Retinal pigment epithelial cell (primary cell): ENCODE results near the gene POLR2E.

Experiments
- DNase-seq: peaks from one replicate; pipeline ENCODE4 v3.0.0-alpha.2; 2010; ENCODE audit warnings: low read depth
- H3K4me3 ChIP-seq: 2 replicates; pipeline ENCODE4 v1.5.1; 2011; ENCODE audit warnings: mild to moderate bottlenecking, low read length, control low read depth, moderate library complexity
- CTCF ChIP-seq: conservative IDR thresholded peaks from 2 replicates; pipeline ENCODE4 v1.5.1; 2011; ENCODE audit warnings: low read depth, low read length, control low read depth, inconsistent platforms

The POLR2E gene

GRCh38 chr19:1046836-1047695, 48.1 kb downstream of the POLR2E start:
- no peak for TF ChIP-seq CTCF
- no peak for DNase-seq
- no peak overlapping the region for H3K4me3 ChIP-seq

DNA sequence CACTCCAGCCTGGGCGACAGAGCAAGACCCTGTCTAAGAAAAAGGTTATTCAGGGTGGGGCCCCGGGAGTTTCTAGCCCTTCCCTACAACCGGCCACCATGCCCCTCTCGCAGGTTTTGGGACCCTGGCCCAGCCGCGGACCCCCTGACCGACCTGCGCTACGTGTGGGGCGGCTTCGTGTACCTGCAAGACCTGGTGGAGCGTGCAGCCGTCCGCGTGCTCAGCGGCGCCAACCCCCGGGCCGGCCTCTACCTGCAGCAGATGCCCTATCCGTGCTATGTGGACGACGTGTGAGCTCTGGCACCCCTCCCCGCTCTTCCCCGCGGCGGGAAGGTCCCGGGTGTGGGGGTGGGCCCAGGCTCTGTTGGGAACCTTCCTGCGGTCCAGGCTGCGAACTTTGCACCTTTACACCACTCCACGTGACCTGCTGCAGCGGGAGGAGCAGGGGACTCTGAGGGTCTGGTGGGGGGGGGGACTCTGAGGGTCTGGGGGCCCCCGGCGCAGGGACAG, 49.0 kb downstream of the POLR2E start:
- no peak for TF ChIP-seq CTCF
- H3K4me3 ChIP-seq: no peak overlapping the region
- no peak for DNase-seq

DNA sequence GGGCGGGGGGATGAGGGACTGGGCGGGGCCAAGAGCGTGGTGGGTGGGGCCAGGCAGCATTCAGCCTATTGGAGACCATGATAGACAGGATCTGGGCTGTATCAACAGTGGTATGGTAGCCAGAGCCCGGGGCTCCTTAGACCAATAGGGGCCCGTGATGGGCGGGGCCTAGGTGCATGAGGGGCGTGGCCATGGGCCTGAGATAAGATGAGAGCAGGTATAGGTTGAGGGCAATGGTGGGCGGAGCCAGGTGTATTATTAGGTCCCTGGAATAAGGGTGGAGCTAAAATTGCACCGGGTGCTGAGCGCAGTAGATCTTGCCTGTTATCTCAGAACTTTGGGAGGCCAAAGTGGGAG, 50.0 kb downstream of the POLR2E start:
- no peak overlapping the region for H3K4me3 ChIP-seq
- no peak for DNase-seq
- TF ChIP-seq CTCF: no peak

GRCh38 chr19:1042689-1043511, 52.3 kb downstream of the POLR2E start:
- peak; percentile 24 for TF ChIP-seq CTCF
- H3K4me3 ChIP-seq: peak overlapping the region; percentile 8
- DNase-seq: no peak

DNA sequence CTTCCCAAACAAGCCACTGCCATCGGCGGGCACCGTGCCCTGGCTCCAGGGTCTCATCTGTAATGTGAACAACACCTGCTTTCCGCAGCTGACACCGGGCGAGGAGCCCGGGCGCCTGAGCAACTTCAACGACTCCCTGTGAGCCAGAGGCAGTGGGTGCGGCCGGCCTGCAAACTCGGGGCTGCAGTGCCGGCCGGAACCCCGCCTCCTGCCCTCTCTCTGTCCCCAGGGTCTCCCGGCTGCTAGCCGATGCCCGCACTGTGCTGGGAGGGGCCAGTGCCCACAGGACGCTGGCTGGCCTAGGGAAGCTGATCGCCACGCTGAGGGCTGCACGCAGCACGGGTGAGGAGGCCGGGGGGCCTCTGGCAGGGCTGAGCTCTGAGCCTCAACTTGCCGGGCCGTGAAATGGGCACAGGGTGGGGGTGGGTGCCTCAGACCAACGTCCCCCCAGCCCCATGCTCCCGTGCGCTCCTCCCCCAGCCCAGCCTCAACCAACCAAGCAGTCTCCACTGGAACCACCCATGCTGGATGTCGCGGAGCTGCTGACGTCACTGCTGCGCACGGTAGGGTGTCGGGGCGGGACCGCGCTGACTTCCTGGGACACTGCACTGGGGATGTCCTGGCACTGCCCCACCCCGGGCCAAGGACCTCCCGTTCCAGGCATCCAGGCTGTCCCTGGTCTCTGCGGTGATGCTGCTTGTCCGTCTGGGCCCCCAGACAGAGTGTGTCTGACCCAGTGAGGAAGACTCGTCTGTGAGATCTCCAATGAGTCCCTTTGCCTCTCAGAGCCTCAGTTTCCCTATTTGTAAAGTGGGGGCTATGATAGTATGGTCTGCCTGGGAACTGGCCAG, 53.1 kb downstream of the POLR2E start:
- TF ChIP-seq CTCF: no peak
- no peak overlapping the region for H3K4me3 ChIP-seq
- no peak for DNase-seq

DNA sequence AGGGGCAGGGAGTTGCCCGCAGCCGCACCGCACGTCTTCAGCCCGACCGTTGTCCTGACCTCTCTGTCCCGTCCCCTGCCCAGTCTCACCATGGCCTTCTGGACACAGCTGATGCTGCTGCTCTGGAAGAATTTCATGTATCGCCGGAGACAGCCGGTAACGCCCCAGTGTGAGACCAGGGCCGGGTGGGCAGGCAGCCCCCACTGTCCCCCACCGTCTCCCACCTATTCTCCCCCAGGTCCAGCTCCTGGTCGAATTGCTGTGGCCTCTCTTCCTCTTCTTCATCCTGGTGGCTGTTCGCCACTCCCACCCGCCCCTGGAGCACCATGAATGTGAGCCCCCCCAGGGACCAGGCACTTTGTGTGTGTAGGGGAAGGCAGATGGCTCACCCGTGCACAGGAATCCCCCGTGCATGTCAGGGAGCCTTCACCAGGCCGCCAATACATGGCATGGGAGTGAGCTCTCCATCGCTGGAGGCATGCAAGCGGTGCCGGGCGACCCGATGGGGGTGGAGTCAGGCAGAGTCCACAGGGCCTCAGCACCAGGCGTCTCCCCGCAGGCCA, 53.8 kb downstream of the POLR2E start:
- no peak for TF ChIP-seq CTCF
- no peak for DNase-seq
- peak overlapping the region; percentile 38 for H3K4me3 ChIP-seq
